Activated CD4-positive, alpha-beta T cell treated with anti-CD3 and anti-CD28 coated beads, Interleukin-2, amount 50 U/mL, for 4 hours (primary cell): ENCODE data around the gene SLC25A27.

ENCODE experiments used
- DNase-seq, 2 experiments: peaks; one replicate each; pipeline ENCODE4 v3.0.0-alpha.2; 2020

The SLC25A27 gene

DNA sequence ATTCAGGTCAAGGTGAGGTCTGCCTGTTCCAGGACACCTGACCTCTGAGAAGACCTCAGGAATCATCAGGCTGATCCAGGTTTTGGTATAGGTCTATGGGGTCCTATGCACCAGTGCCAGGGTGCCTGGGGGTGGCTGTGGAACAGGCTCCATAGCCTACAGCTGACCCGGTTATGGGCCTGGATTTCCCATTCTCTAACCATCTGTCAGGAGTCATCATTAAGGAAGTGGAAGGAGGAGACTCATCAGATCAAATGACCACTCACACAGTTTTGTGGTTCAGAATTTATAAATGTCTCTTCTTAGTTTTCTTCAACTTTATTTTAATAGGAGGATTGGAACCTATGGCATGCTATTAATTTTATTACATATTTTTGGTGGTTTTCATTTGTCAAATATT is 67.6 kb downstream of the SLC25A27 start:
- no peak for DNase-seq
